ENCODE results near the gene VPS26C. TPM values are rescaled to one million over a fixed set of nuclear protein-coding genes. Genes with fewer than 3 reads are reported as not detected.

Gene VPS26C
- total and polyA plus RNA-seq, 2 of the 8 experiments (the other 6 are each of a cell fraction or from before 2014, with no cell fraction given) = 43.5 to 71.6 TPM

GRCh38 chr21:37206496-37206895 lies 60.6 kb downstream of the VPS26C start:
- Histone ChIP-seq H3K23ac (ENCODE audit: insufficient read length) (no peak overlapping the region), H2BK20ac (ENCODE audit: low read length) (no peak overlapping the region), H3K9ac (replicated peaks in 1 of 4; ENCODE audit: extremely low read depth in 1 of 4, low read depth in 3 of 4, low read length in 3 of 4) (no peak overlapping the region), H2AFZ (ENCODE audit: low read length) (no peak overlapping the region), H3K9me3 (ENCODE audit: insufficient read depth in 2 of 2, low read depth in 1 of 2, low read length in 1 of 2) (0 out of 4 replicates have a peak, but pooled peaks cover 0 to 8% of the 10 kb centered on the region in 2 experiments), H3K56ac (replicated peaks; ENCODE audit: insufficient read length, low read depth, low read length) (no peak overlapping the region), H3K27me3 (replicated peaks in 1 of 4; ENCODE audit: control insufficient read depth in 3 of 4, extremely low read depth in 1 of 4, insufficient read depth in 3 of 4, low read length in 3 of 4) (no peaks in the 10 kb centered on the region), H3K79me2 (ENCODE audit: control insufficient read depth in 1 of 2, insufficient read depth in 2 of 2, low read length in 2 of 2) (no peaks in the 10 kb centered on the region), H3K36me3 (ENCODE audit: control insufficient read depth in 2 of 4, insufficient read depth in 4 of 4, low read length in 3 of 4) (no peaks in the 10 kb centered on the region), H3K4me1 (replicated peaks in 1 of 4; ENCODE audit: control insufficient read depth in 3 of 4, insufficient read depth in 4 of 4, low read length in 3 of 4) (peaks cover 0 to 2% (median 1%) of the 10 kb centered on the region in 4 experiments; a peak in 1 of 7 replicates), H2BK5ac (ENCODE audit: low read depth, low read length) (no peak overlapping the region), H4K91ac (replicated peaks; ENCODE audit: insufficient read length, low read length) (no peak overlapping the region), H4K8ac (ENCODE audit: extremely low read depth, insufficient read depth, low read length) (no peak overlapping the region), H3K27ac (ENCODE audit: low read depth, low read length) (no peak overlapping the region), H3K79me1 (ENCODE audit: low read depth, low read length) (no peaks in the 10 kb centered on the region), H3K4ac (replicated peaks; ENCODE audit: insufficient read length, low read depth, low read length) (no peak overlapping the region), H4K20me1 (replicated peaks in 1 of 2; ENCODE audit: control insufficient read depth in 1 of 2, insufficient read depth in 2 of 2, low read length in 2 of 2) (no peaks in the 10 kb centered on the region), H2BK15ac (ENCODE audit: low read length) (no peak overlapping the region), H3K18ac (ENCODE audit: extremely low read depth, low read length) (no peak overlapping the region), H2BK120ac (replicated peaks; ENCODE audit: low read depth, low read length) (no peak overlapping the region), H3K23me2 (ENCODE audit: low read depth, low read length) (no peaks in the 10 kb centered on the region), H4K5ac (ENCODE audit: insufficient read length, low read depth, low read length) (no peak overlapping the region), H3K4me2 (ENCODE audit: insufficient read depth in 1 of 2, low read depth in 2 of 2, low read length in 2 of 2) (no peak overlapping the region), H3K4me3 (ENCODE audit: extremely low read depth in 1 of 4, insufficient read depth in 2 of 4, low read depth in 3 of 4, low read length in 4 of 4) (no peak overlapping the region), H3K14ac (ENCODE audit: insufficient read length) (no peak overlapping the region), H2AK5ac (ENCODE audit: low read depth, low read length) (no peak overlapping the region), H2BK12ac (ENCODE audit: low read depth, low read length) (no peak overlapping the region)
- CTCF ChIA-PET (ENCODE audit: partially characterized antibody) = no interaction called here
- DNase-seq (ENCODE audit: low read depth in 1 of 2, low spot score in 2 of 2) (no peak), FAIRE-seq (no peak)
- no peak for TF ChIP-seq SIRT6 (IDR thresholded peaks at IDR 0.05; ENCODE audit: low read length)
- no peak for TF ChIP-seq BCL11A (IDR thresholded peaks at IDR 0.05; ENCODE audit: low read depth in 2 of 2, low read length in 2 of 2)
- no peak for TF ChIP-seq KDM5A (IDR thresholded peaks at IDR 0.05; ENCODE audit: low read length)
- no peak for TF ChIP-seq EGR1 (IDR thresholded peaks at IDR 0.05; ENCODE audit: borderline replicate concordance, low read depth, low read length)
- POLR2A ChIA-PET (ENCODE audit: partially characterized antibody) = no interaction called here
- WGBS, 2 experiments (ENCODE audit: extremely low coverage in 1 of 2, insufficient coverage in 1 of 2, insufficient read length in 1 of 2, insufficient replicate concordance in 2 of 2, low coverage in 1 of 2, low lambda C conversion rate in 2 of 2, missing lambda C conversion rate in 1 of 2) = 87% methylated on average over 7 of the region's 7 CpGs; no CpG with 5 or more reads in 1 of the 2 experiments
